SU-DHL-6 (cell line): ENCODE measurements around the gene ZSWIM4.

Experiments used
- EZH2phosphoT487 ChIP-seq: fragments of 200-600 bp; sonication (generic), shearing (Covaris generic); conservative IDR thresholded peaks from 2 replicates; pipeline ENCODE4 v1.6.1; 2018; ENCODE audit warnings: mild to moderate bottlenecking, antibody characterized with exemption, low read length, moderate library complexity, mixed read lengths
- TF ChIP-seq, protein P1 (sequence below): fragments of 200-600 bp; sonication (generic); IDR thresholded peaks from one replicate; pipeline ENCODE4 v1.5.1; 2017; ENCODE audit warnings: antibody characterized with exemption, mild to moderate bottlenecking, low read length, moderate library complexity; ENCODE audit not compliant: insufficient read depth, poor library complexity, severe bottlenecking

DNA sequence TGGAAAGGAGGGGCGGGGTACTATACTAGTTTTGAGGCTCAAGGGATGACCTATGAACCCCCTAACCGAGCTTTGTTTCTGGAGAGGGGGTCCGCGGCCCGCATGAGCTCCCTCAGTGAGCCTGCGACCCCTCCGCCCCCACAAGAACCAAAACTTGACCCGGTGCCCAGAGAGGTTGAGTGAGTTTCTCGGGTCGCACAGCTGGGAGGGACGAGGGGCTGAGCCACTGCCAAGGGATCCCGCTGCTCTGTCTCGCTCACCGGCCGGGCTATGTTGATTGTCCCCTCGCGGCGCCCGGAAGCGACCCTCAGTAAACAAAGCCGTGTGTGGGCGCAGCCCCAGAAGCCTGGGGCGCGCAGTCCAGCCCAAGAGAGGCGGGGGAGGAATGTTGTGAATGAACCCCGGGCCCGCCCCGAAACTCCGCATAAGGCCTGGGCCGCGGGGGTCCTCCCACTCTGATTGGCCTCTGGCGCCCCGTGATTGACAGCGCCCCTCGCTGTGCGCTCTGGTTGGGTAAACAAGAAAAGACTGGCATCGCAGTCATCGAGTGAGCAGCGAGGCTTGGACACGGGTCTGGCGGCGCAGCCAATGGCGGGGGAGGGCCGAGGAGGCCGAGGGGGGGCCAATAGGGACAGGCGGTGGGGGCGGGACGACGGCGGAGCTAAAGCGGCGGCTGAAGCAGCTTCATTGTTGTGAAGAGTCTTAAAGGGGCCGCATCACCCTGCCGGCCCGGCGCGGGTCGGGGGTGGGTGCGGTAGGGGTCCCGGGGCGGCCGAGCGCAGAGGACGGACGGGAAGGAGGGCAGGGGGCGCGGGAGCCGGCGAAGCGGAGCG is at the start of gene ZSWIM4:
- TF ChIP-seq, protein P1, sequence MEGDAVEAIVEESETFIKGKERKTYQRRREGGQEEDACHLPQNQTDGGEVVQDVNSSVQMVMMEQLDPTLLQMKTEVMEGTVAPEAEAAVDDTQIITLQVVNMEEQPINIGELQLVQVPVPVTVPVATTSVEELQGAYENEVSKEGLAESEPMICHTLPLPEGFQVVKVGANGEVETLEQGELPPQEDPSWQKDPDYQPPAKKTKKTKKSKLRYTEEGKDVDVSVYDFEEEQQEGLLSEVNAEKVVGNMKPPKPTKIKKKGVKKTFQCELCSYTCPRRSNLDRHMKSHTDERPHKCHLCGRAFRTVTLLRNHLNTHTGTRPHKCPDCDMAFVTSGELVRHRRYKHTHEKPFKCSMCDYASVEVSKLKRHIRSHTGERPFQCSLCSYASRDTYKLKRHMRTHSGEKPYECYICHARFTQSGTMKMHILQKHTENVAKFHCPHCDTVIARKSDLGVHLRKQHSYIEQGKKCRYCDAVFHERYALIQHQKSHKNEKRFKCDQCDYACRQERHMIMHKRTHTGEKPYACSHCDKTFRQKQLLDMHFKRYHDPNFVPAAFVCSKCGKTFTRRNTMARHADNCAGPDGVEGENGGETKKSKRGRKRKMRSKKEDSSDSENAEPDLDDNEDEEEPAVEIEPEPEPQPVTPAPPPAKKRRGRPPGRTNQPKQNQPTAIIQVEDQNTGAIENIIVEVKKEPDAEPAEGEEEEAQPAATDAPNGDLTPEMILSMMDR: no peak
- no peak for TF ChIP-seq EZH2phosphoT487
